ENCODE measurements around the gene SDF2. TPM values are rescaled to one million over a fixed set of nuclear protein-coding genes. Genes with fewer than 3 reads are reported as not detected.

SDF2 gene
- total RNA-seq, 2 experiments from 2014 or later = 49.0 to 52.9 TPM

- H3K36me3 Mint-ChIP-seq (ENCODE audit: low read depth) = peaks cover 61% of the 10 kb centered on the region
- no peaks in the 10 kb centered on the region for H3K27me3 Mint-ChIP-seq
- CTCF ChIA-PET = interaction anchor here (0.6 kb wide), 1 partner anchor 25 kb away, joined by 4 read pairs; no protein-coding TSS in a partner anchor
Measured at GRCh38 chr17:28702026-28702751, 40.5 kb upstream of the SDF2 start.

GRCh38 chr17:28700830-28701492 lies 39.3 kb upstream of the SDF2 start:
- no peak overlapping the region for H3K27ac Mint-ChIP-seq

More at GRCh38 chr17:28702026-28702751, 40.5 kb upstream of the SDF2 start:
- POLR2A ChIA-PET = interaction anchor here (1.0 to 2.6 kb wide), 3 partner anchors 9 to 103 kb away, joined by 3 to 11 read pairs (median 4); partner anchors contain the start of genes PROCA1 and RPL23A
- Mint-ChIP-seq H3K9me3 (no peaks in the 10 kb centered on the region), H3K4me3 (no peak overlapping the region), H3K4me1 (no peaks in the 10 kb centered on the region), H3K27ac (no peak overlapping the region)
- no peak for DNase-seq

GRCh38 chr17:28700278-28700677 lies 38.6 kb upstream of the SDF2 start:
- H3K4me3 Mint-ChIP-seq = no peak overlapping the region
- H3K36me3 Mint-ChIP-seq (ENCODE audit: low read depth) = peaks cover 74% of the 10 kb centered on the region
- POLR2A ChIA-PET = interaction anchor here (0.8 kb wide), 1 partner anchor 10 kb away, joined by 3 read pairs; no protein-coding TSS in a partner anchor
- no peak for DNase-seq
- no peaks in the 10 kb centered on the region for H3K27me3 Mint-ChIP-seq
- CTCF ChIA-PET = interaction anchor here (1.3 kb wide), 1 partner anchor 11 kb away, joined by 3 read pairs; the partner anchor contains the start of gene PROCA1
- no peaks in the 10 kb centered on the region for H3K4me1 Mint-ChIP-seq
- no peaks in the 10 kb centered on the region for H3K9me3 Mint-ChIP-seq
- H3K27ac Mint-ChIP-seq = no peak overlapping the region

More at GRCh38 chr17:28700830-28701492, 39.3 kb upstream of the SDF2 start:
- Mint-ChIP-seq H3K36me3 (ENCODE audit: low read depth) (peaks cover 69% of the 10 kb centered on the region), H3K4me3 (no peak overlapping the region), H3K4me1 (no peaks in the 10 kb centered on the region), H3K9me3 (no peaks in the 10 kb centered on the region), H3K27me3 (no peaks in the 10 kb centered on the region)
- POLR2A ChIA-PET = interaction anchor here (1.7 kb wide), 1 partner anchor 19 kb away, joined by 4 read pairs; the partner anchor contains the start of gene RPL23A
- DNase-seq = no peak
- CTCF ChIA-PET = interaction anchor here (1.3 kb wide), 1 partner anchor 10 kb away, joined by 3 read pairs; the partner anchor contains the start of gene PROCA1

GRCh38 chr17:28698253-28698941 lies 36.7 kb upstream of the SDF2 start:
- peaks cover 83% of the 10 kb centered on the region for H3K36me3 Mint-ChIP-seq (ENCODE audit: low read depth)
- POLR2A ChIA-PET = no interaction called here
- H3K9me3 Mint-ChIP-seq = no peaks in the 10 kb centered on the region
- no peak overlapping the region for H3K27ac Mint-ChIP-seq
- DNase-seq = no peak
- no peaks in the 10 kb centered on the region for H3K27me3 Mint-ChIP-seq
- H3K4me3 Mint-ChIP-seq = no peak overlapping the region
- H3K4me1 Mint-ChIP-seq = no peaks in the 10 kb centered on the region
- CTCF ChIA-PET = no interaction called here

- H3K9me3 Mint-ChIP-seq = no peaks in the 10 kb centered on the region
- ChIA-PET CTCF (no interaction called here), POLR2A (interaction anchor here (1.5 to 2.0 kb wide), 2 partner anchors 12 to 17 kb away, joined by 4 to 6 read pairs; no protein-coding TSS in a partner anchor)
- H3K27ac Mint-ChIP-seq = no peak overlapping the region
- H3K27me3 Mint-ChIP-seq = no peaks in the 10 kb centered on the region
- DNase-seq = no peak
- no peak overlapping the region for H3K4me3 Mint-ChIP-seq
- H3K36me3 Mint-ChIP-seq (ENCODE audit: low read depth) = peaks cover 74% of the 10 kb centered on the region
- no peaks in the 10 kb centered on the region for H3K4me1 Mint-ChIP-seq
Measured at GRCh38 chr17:28693869-28694268, 32.2 kb upstream of the SDF2 start.

GRCh38 chr17:28689011-28689410 lies 27.3 kb upstream of the SDF2 start:
- ChIA-PET POLR2A (no interaction called here), CTCF (no interaction called here)
- no peak overlapping the region for H3K4me3 Mint-ChIP-seq
- no peaks in the 10 kb centered on the region for H3K4me1 Mint-ChIP-seq
- no peaks in the 10 kb centered on the region for H3K27me3 Mint-ChIP-seq
- H3K27ac Mint-ChIP-seq = no peak overlapping the region
- H3K9me3 Mint-ChIP-seq = no peaks in the 10 kb centered on the region
- peaks cover 78% of the 10 kb centered on the region for H3K36me3 Mint-ChIP-seq (ENCODE audit: low read depth)
- no peak for DNase-seq

- no peaks in the 10 kb centered on the region for H3K9me3 Mint-ChIP-seq
- H3K4me1 Mint-ChIP-seq = no peaks in the 10 kb centered on the region
- POLR2A ChIA-PET = interaction anchor here (0.7 kb wide), 1 partner anchor 73 kb away, joined by 3 read pairs; no protein-coding TSS in a partner anchor
- no peak overlapping the region for H3K27ac Mint-ChIP-seq
- CTCF ChIA-PET = interaction anchor here (1.0 kb wide), 1 partner anchor 22 kb away, joined by 4 read pairs; no protein-coding TSS in a partner anchor
- H3K36me3 Mint-ChIP-seq (ENCODE audit: low read depth) = peaks cover 76% of the 10 kb centered on the region
- H3K4me3 Mint-ChIP-seq = no peak overlapping the region
- no peaks in the 10 kb centered on the region for H3K27me3 Mint-ChIP-seq
- no peak for DNase-seq
Measured at GRCh38 chr17:28688481-28688880, 26.8 kb upstream of the SDF2 start.

- Mint-ChIP-seq H3K4me3 (no peak overlapping the region), H3K27ac (no peak overlapping the region), H3K9me3 (no peaks in the 10 kb centered on the region), H3K36me3 (ENCODE audit: low read depth) (peaks cover 85% of the 10 kb centered on the region), H3K4me1 (no peaks in the 10 kb centered on the region), H3K27me3 (no peaks in the 10 kb centered on the region)
- no peak for DNase-seq
- ChIA-PET CTCF (no interaction called here), POLR2A (no interaction called here)
Measured at GRCh38 chr17:28686296-28686695, 24.6 kb upstream of the SDF2 start.

- POLR2A ChIA-PET = no interaction called here
- no peaks in the 10 kb centered on the region for H3K9me3 Mint-ChIP-seq
- CTCF ChIA-PET = no interaction called here
- no peak for DNase-seq
- H3K27me3 Mint-ChIP-seq = no peaks in the 10 kb centered on the region
- H3K4me1 Mint-ChIP-seq = no peaks in the 10 kb centered on the region
- no peak overlapping the region for H3K4me3 Mint-ChIP-seq
- H3K36me3 Mint-ChIP-seq (ENCODE audit: low read depth) = peaks cover 85% of the 10 kb centered on the region
- H3K27ac Mint-ChIP-seq = no peak overlapping the region
Measured at GRCh38 chr17:28685366-28685765, 23.7 kb upstream of the SDF2 start.

- CTCF ChIA-PET = no interaction called here
- Mint-ChIP-seq H3K27ac (no peak overlapping the region), H3K4me3 (no peak overlapping the region), H3K9me3 (no peaks in the 10 kb centered on the region), H3K4me1 (no peaks in the 10 kb centered on the region), H3K36me3 (ENCODE audit: low read depth) (peaks cover 81% of the 10 kb centered on the region), H3K27me3 (no peaks in the 10 kb centered on the region)
- POLR2A ChIA-PET = no interaction called here
- no peak for DNase-seq
Measured at GRCh38 chr17:28684963-28685362, 23.3 kb upstream of the SDF2 start.

GRCh38 chr17:28682655-28683054 lies 20.9 kb upstream of the SDF2 start:
- no peak for DNase-seq
- Mint-ChIP-seq H3K9me3 (no peaks in the 10 kb centered on the region), H3K36me3 (ENCODE audit: low read depth) (peaks cover 72% of the 10 kb centered on the region), H3K27me3 (no peaks in the 10 kb centered on the region), H3K4me1 (no peaks in the 10 kb centered on the region), H3K27ac (no peak overlapping the region), H3K4me3 (no peak overlapping the region)
- CTCF ChIA-PET = interaction anchor here (1.0 kb wide), 1 partner anchor 36 kb away, joined by 3 read pairs; no protein-coding TSS in a partner anchor
- POLR2A ChIA-PET = interaction anchor here (1.6 kb wide), 1 partner anchor 11 kb away, joined by 4 read pairs; no protein-coding TSS in a partner anchor

GRCh38 chr17:28675980-28676379 lies 14.3 kb upstream of the SDF2 start:
- Mint-ChIP-seq H3K4me1 (no peaks in the 10 kb centered on the region), H3K27ac (no peak overlapping the region), H3K4me3 (no peak overlapping the region), H3K27me3 (no peaks in the 10 kb centered on the region), H3K36me3 (ENCODE audit: low read depth) (peaks cover 69% of the 10 kb centered on the region), H3K9me3 (no peaks in the 10 kb centered on the region)
- POLR2A ChIA-PET = interaction anchor here (1.2 to 2.1 kb wide), 4 partner anchors 13 to 76 kb away, joined by 3 to 10 read pairs (median 4); partner anchors contain the start of genes BLTP2, SDF2 and SUPT6H
- peak; percentile 19 for DNase-seq
- CTCF ChIA-PET = interaction anchor here (0.8 to 2.7 kb wide), 9 partner anchors 12 to 51 kb away, joined by 3 to 11 read pairs (median 4); partner anchors contain the start of genes BLTP2 and PROCA1

Data from activated CD4-positive, alpha-beta memory T cell treated with anti-CD3 and anti-CD28 coated beads, Interleukin-2, amount 10 ng/mL, durations not matched to agents 7 days and 5 days (primary cell).